ENCODE data around the gene MEDAG. TPM values are rescaled to one million over a fixed set of nuclear protein-coding genes. Genes with fewer than 3 reads are reported as not detected.
A peak's percentile ranks its signal among the peaks of the same experiment; 100 is the strongest.

MEDAG gene
- total RNA-seq, 1 experiment from 2014 or later = not detected

DNA sequence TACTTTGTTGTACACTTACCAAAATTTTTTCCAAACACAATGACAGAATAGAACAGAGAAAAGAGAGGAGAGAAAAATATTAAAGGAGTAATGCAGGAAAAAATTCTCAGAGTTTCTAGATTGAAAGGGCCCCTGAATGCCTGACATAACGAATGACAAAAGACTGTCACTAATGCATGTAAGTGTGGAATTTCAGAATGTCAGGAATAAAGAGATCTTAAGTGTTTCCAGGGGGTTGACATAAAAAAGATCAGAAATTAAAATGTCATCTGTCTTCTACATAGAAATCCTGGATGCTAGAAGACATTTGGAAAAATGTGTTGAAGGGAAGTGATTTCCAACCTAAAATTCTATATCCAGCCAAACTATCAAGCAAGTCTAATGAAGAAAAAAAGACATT, 53.6 kb downstream of the MEDAG start:
- Histone ChIP-seq H2AFZ (no peak overlapping the region), H3K9me2 (ENCODE audit: insufficient read depth) (no peaks in the 10 kb centered on the region), H3K9me3 (ENCODE audit: insufficient read depth, low read depth) (peaks cover 10% of the 10 kb centered on the region), H3K27me3 (ENCODE audit: insufficient read depth, low read depth) (peaks cover 12% of the 10 kb centered on the region; the same call in 1 of the 2 replicates), H3K36me3 (ENCODE audit: low read depth) (no peaks in the 10 kb centered on the region), H3F3A (ENCODE audit: insufficient read depth, low read depth) (no peaks in the 10 kb centered on the region), H3K27ac (no peak overlapping the region), H3K4me1 (replicated peaks; ENCODE audit: insufficient read depth) (0 out of 2 replicates have a peak, but pooled peaks cover 4% of the 10 kb centered on the region), H3K4me3 (no peak overlapping the region), H3K79me2 (ENCODE audit: low read depth) (no peaks in the 10 kb centered on the region), H4K20me1 (ENCODE audit: insufficient read depth) (no peaks in the 10 kb centered on the region), H3K4me2 (no peak overlapping the region)
- DNase-seq = no peak
- no TSS peak for BruUV-seq (replicated peaks)
- CTCF ChIA-PET = no interaction called here
- POLR2A ChIA-PET (ENCODE audit: unreplicated experiment) = no interaction called here
- intact Hi-C loops (cut with micrococcal nuclease; ENCODE audit: unreplicated experiment) = no loop called here
- TF ChIP-seq, protein P1, sequence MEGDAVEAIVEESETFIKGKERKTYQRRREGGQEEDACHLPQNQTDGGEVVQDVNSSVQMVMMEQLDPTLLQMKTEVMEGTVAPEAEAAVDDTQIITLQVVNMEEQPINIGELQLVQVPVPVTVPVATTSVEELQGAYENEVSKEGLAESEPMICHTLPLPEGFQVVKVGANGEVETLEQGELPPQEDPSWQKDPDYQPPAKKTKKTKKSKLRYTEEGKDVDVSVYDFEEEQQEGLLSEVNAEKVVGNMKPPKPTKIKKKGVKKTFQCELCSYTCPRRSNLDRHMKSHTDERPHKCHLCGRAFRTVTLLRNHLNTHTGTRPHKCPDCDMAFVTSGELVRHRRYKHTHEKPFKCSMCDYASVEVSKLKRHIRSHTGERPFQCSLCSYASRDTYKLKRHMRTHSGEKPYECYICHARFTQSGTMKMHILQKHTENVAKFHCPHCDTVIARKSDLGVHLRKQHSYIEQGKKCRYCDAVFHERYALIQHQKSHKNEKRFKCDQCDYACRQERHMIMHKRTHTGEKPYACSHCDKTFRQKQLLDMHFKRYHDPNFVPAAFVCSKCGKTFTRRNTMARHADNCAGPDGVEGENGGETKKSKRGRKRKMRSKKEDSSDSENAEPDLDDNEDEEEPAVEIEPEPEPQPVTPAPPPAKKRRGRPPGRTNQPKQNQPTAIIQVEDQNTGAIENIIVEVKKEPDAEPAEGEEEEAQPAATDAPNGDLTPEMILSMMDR (conservative IDR thresholded peaks at IDR 0.05) = no peak
- TF ChIP-seq EZH2 (IDR thresholded peaks at IDR 0.05; ENCODE audit: low read depth) = no peak

DNA sequence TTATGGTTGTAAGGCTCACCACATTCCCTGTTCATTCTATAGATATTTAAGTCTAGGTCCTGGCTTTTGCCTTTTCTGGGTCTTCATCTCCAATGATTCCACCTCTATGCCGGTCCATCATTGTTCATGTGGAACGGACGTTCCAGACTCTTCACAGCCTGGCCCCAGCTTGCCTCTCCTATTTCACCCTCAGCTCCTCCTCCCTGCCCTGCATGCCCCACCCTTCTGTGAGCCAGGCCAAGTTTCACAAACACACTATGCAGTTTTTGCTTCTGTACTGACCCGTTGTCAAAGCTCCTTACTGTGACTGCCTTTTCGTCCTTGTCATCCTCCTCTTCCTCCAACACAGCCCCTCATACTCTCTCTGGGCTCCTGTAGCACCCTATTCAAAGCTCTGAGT, 57.7 kb downstream of the MEDAG start:
- Histone ChIP-seq H2AFZ (0 out of 2 replicates have a peak overlapping the region, but pooled peaks have one; percentile 45), H3K27ac (no peak overlapping the region), H3K36me3 (ENCODE audit: low read depth) (no peaks in the 10 kb centered on the region), H3K27me3 (ENCODE audit: insufficient read depth, low read depth) (no peaks in the 10 kb centered on the region; the same call in 1 of the 2 replicates), H3K79me2 (ENCODE audit: low read depth) (no peaks in the 10 kb centered on the region), H3F3A (ENCODE audit: insufficient read depth, low read depth) (no peaks in the 10 kb centered on the region), H3K4me3 (no peak overlapping the region), H3K9me3 (ENCODE audit: insufficient read depth, low read depth) (peaks cover 10% of the 10 kb centered on the region), H3K9me2 (ENCODE audit: insufficient read depth) (no peaks in the 10 kb centered on the region), H3K4me2 (peak overlapping the region; percentile 43; the same call in 1 of the 2 replicates), H3K4me1 (replicated peaks; ENCODE audit: insufficient read depth) (0 out of 2 replicates have a peak, but pooled peaks cover 4% of the 10 kb centered on the region), H4K20me1 (ENCODE audit: insufficient read depth) (no peaks in the 10 kb centered on the region)
- intact Hi-C loops (cut with micrococcal nuclease; ENCODE audit: unreplicated experiment) = no loop called here
- TF ChIP-seq EZH2 (IDR thresholded peaks at IDR 0.05; ENCODE audit: low read depth) = no peak
- TF ChIP-seq, protein P1 (conservative IDR thresholded peaks at IDR 0.05) = no peak
- no TSS peak for BruUV-seq (replicated peaks)
- ChIA-PET CTCF (no interaction called here), POLR2A (ENCODE audit: unreplicated experiment) (no interaction called here)
- peak in 1 of 2 experiments; percentile 14 for DNase-seq

DNA sequence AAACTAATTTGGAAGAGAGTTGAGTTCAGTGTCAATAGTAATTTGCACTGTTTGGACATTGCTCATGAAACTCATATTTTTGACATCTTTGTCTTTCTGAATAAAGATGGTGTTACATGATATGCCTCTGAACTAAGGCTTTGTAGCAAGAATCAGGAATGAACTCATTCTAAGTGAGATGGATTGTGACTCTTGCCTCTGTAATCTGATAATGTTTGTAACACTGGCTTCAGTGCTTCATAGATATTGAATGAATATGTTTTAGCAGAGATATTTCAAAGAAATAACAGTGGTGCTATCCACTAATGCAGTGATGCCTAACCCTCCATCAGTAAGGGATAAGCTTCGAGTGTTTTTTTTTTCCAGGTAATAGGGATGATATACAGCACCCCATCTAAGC, 59.3 kb downstream of the MEDAG start:
- H3K27me3 ChIP-seq (ENCODE audit: insufficient read depth, low read depth) = no peaks in the 10 kb centered on the region; the same call in 1 of the 2 replicates
- CTCF ChIA-PET = no interaction called here

More for the DNA sequence above, 59.3 kb downstream of the MEDAG start:
- no peaks in the 10 kb centered on the region for H3K79me2 ChIP-seq (ENCODE audit: low read depth)
- POLR2A ChIA-PET (ENCODE audit: unreplicated experiment) = no interaction called here
- H2AFZ ChIP-seq = no peak overlapping the region
- 0 out of 2 replicates have a peak, but pooled peaks cover 4% of the 10 kb centered on the region for H3K4me1 ChIP-seq (replicated peaks; ENCODE audit: insufficient read depth)
- no peaks in the 10 kb centered on the region for H3K9me3 ChIP-seq (ENCODE audit: insufficient read depth, low read depth)
- no peaks in the 10 kb centered on the region for H3K36me3 ChIP-seq (ENCODE audit: low read depth)
- H3K27ac ChIP-seq = no peak overlapping the region
- no peaks in the 10 kb centered on the region for H4K20me1 ChIP-seq (ENCODE audit: insufficient read depth)
- no peak overlapping the region for H3K4me2 ChIP-seq
- no peaks in the 10 kb centered on the region for H3K9me2 ChIP-seq (ENCODE audit: insufficient read depth)
- H3K4me3 ChIP-seq = no peak overlapping the region
- DNase-seq = no peak
- H3F3A ChIP-seq (ENCODE audit: insufficient read depth, low read depth) = no peaks in the 10 kb centered on the region
- no TSS peak for BruUV-seq (replicated peaks)
- TF ChIP-seq EZH2 (IDR thresholded peaks at IDR 0.05; ENCODE audit: low read depth) = no peak
- TF ChIP-seq, protein P1 (conservative IDR thresholded peaks at IDR 0.05) = no peak
- intact Hi-C loops (cut with micrococcal nuclease; ENCODE audit: unreplicated experiment) = no loop called here

All from PC-9 (cell line).